Stimulated activated CD8-positive, alpha-beta memory T cell treated with anti-CD3 and anti-CD28 coated beads, Interleukin-7, amount 100 ng/mL, for 4 hours (primary cell): Measurements from ENCODE around the gene ITPRIP.
A peak's percentile ranks its signal among the peaks of the same experiment; 100 is the strongest.

Experiments used
- DNase-seq, 2 donors: peaks; one replicate each; pipeline ENCODE4 v3.0.0-alpha.2; 2020; ENCODE audit warnings: low read depth in 2 of 2

ITPRIP gene

GRCh38 chr10:104337985-104338735 is at the start of gene ITPRIP:
Gene ITPRIP (minus strand): TSS chr10:104338465. CDS start chr10:104316051, 22,414 bp downstream.
- peak; percentile 56 to 72 for DNase-seq

- DNase-seq, result no peak
Measured at GRCh38 chr10:104387130-104387888, 49.0 kb upstream of the ITPRIP start.

- no peak for DNase-seq
Measured at GRCh38 chr10:104380336-104380735, 42.1 kb upstream of the ITPRIP start.

GRCh38 chr10:104376784-104377300 is 38.6 kb upstream of the ITPRIP start:
- no peak for DNase-seq

GRCh38 chr10:104374591-104374990 is 36.3 kb upstream of the ITPRIP start:
- DNase-seq, result no peak

- DNase-seq, result no peak
Measured at GRCh38 chr10:104371753-104372152, 33.5 kb upstream of the ITPRIP start.

- no peak for DNase-seq
Measured at GRCh38 chr10:104368381-104368780, 30.1 kb upstream of the ITPRIP start.

- DNase-seq, result no peak
Measured at GRCh38 chr10:104367904-104368303, 29.6 kb upstream of the ITPRIP start.

GRCh38 chr10:104359811-104360210 is 21.5 kb upstream of the ITPRIP start:
- no peak for DNase-seq

GRCh38 chr10:104353325-104354048 is 15.2 kb upstream of the ITPRIP start, which contains the start of gene CFAP58:
Gene CFAP58 (plus strand): TSS chr10:104353833. CDS start chr10:104353898, 65 bp downstream.
- peak; percentile 82 to 84 for DNase-seq

GRCh38 chr10:104351919-104352318 is 13.7 kb upstream of the ITPRIP start:
- DNase-seq, result no peak

- DNase-seq, result no peak
Measured at GRCh38 chr10:104351061-104351702, 12.9 kb upstream of the ITPRIP start.

GRCh38 chr10:104350127-104350635 is 11.9 kb upstream of the ITPRIP start:
- no peak for DNase-seq

- no peak for DNase-seq
Measured at GRCh38 chr10:104349623-104350126, 11.4 kb upstream of the ITPRIP start.

- DNase-seq, result no peak
Measured at GRCh38 chr10:104348601-104349000, 10.3 kb upstream of the ITPRIP start.

GRCh38 chr10:104347295-104348045 is 9.2 kb upstream of the ITPRIP start:
- DNase-seq, result no peak

- no peak for DNase-seq
Measured at GRCh38 chr10:104345941-104346340, 7.7 kb upstream of the ITPRIP start.

- DNase-seq, result no peak
Measured at GRCh38 chr10:104345515-104345914, 7.2 kb upstream of the ITPRIP start.

GRCh38 chr10:104344219-104344618 is 6.0 kb upstream of the ITPRIP start:
- DNase-seq, result no peak

GRCh38 chr10:104342941-104343411 is 4.7 kb upstream of the ITPRIP start:
- no peak for DNase-seq
